ENCODE data around the gene PTGES2. TPM values are rescaled to one million over a fixed set of nuclear protein-coding genes. Genes with fewer than 3 reads are reported as not detected.
A peak's percentile ranks its signal among the peaks of the same experiment; 100 is the strongest.

The PTGES2 gene
- total and polyA plus RNA-seq, 2 donors = 39.3 to 51.6 TPM

- Histone ChIP-seq H3K27me3 (ENCODE audit: control insufficient read depth in 2 of 2, insufficient read depth in 1 of 2, low read length in 1 of 2) (no peaks in the 10 kb centered on the region), H3K36me3 (ENCODE audit: control insufficient read depth in 2 of 2, insufficient read depth in 2 of 2, low read length in 1 of 2) (peaks cover 24 to 42% of the 10 kb centered on the region in 2 donors), H3K4me1 (ENCODE audit: control insufficient read depth in 2 of 2, insufficient read depth in 2 of 2, low read length in 2 of 2) (peaks cover 51 to 87% of the 10 kb centered on the region in 2 donors), H3K9me3 (ENCODE audit: control insufficient read depth in 2 of 2, insufficient read depth in 1 of 2, low read length in 1 of 2) (peaks cover 0 to 7% of the 10 kb centered on the region in 2 donors), H3K27ac (ENCODE audit: low read depth in 1 of 2, low read length in 1 of 2) (peak overlapping the region; percentile 36 to 84), H3K4me3 (ENCODE audit: low read length in 2 of 2) (no peak overlapping the region)
- no peak for DNase-seq (ENCODE audit: low read depth in 6 of 9, low spot score in 9 of 9)
- 84% methylated on average over 13 of the region's 13 CpGs for WGBS
These were observed 29.8 kb downstream of the PTGES2 start for GRCh38 chr9:128097543-128098296.

- no peak overlapping the region for H3K27ac ChIP-seq (ENCODE audit: low read depth in 1 of 2, low read length in 1 of 2)
These were observed 30.7 kb downstream of the PTGES2 start for GRCh38 chr9:128096616-128097536.

GRCh38 chr9:128094950-128095544, 32.5 kb downstream of the PTGES2 start:
- no peak for DNase-seq (ENCODE audit: low read depth in 6 of 9, low spot score in 9 of 9)
- no peak overlapping the region for H3K4me3 ChIP-seq (ENCODE audit: low read length in 2 of 2)
- 93% methylated on average over 11 of the region's 11 CpGs for WGBS

More at GRCh38 chr9:128096616-128097536, 30.7 kb downstream of the PTGES2 start:
- 94% methylated on average over 19 of the region's 19 CpGs for WGBS
- Histone ChIP-seq H3K36me3 (ENCODE audit: control insufficient read depth in 2 of 2, insufficient read depth in 2 of 2, low read length in 1 of 2) (peaks cover 16 to 38% of the 10 kb centered on the region in 2 donors), H3K4me1 (ENCODE audit: control insufficient read depth in 2 of 2, insufficient read depth in 2 of 2, low read length in 2 of 2) (peaks cover 52 to 87% of the 10 kb centered on the region in 2 donors), H3K27me3 (ENCODE audit: control insufficient read depth in 2 of 2, insufficient read depth in 1 of 2, low read length in 1 of 2) (no peaks in the 10 kb centered on the region), H3K9me3 (ENCODE audit: control insufficient read depth in 2 of 2, insufficient read depth in 1 of 2, low read length in 1 of 2) (peaks cover 0 to 3% of the 10 kb centered on the region in 2 donors), H3K4me3 (ENCODE audit: low read length in 2 of 2) (no peak overlapping the region)
- no peak for DNase-seq (ENCODE audit: low read depth in 6 of 9, low spot score in 9 of 9)

GRCh38 chr9:128094166-128094949, 33.2 kb downstream of the PTGES2 start:
- Histone ChIP-seq H3K4me1 (ENCODE audit: control insufficient read depth in 2 of 2, insufficient read depth in 2 of 2, low read length in 2 of 2) (peaks cover 48 to 77% of the 10 kb centered on the region in 2 donors), H3K27me3 (ENCODE audit: control insufficient read depth in 2 of 2, insufficient read depth in 1 of 2, low read length in 1 of 2) (no peaks in the 10 kb centered on the region), H3K27ac (ENCODE audit: low read depth in 1 of 2, low read length in 1 of 2) (peak overlapping the region; percentile 72 to 85), H3K4me3 (ENCODE audit: low read length in 2 of 2) (no peak overlapping the region), H3K36me3 (ENCODE audit: control insufficient read depth in 2 of 2, insufficient read depth in 2 of 2, low read length in 1 of 2) (peaks cover 0 to 22% of the 10 kb centered on the region in 2 donors), H3K9me3 (ENCODE audit: control insufficient read depth in 2 of 2, insufficient read depth in 1 of 2, low read length in 1 of 2) (peaks cover 0 to 3% of the 10 kb centered on the region in 2 donors)
- peak in 4 of 9 donors; percentile 58 to 84 (median 62) for DNase-seq (ENCODE audit: low read depth in 6 of 9, low spot score in 9 of 9)
- WGBS = 37% methylated on average over 8 of the region's 8 CpGs

More at GRCh38 chr9:128094950-128095544, 32.5 kb downstream of the PTGES2 start:
- Histone ChIP-seq H3K27ac (ENCODE audit: low read depth in 1 of 2, low read length in 1 of 2) (peak overlapping the region; percentile 68 to 85), H3K9me3 (ENCODE audit: control insufficient read depth in 2 of 2, insufficient read depth in 1 of 2, low read length in 1 of 2) (peaks cover 0 to 3% of the 10 kb centered on the region in 2 donors), H3K4me1 (ENCODE audit: control insufficient read depth in 2 of 2, insufficient read depth in 2 of 2, low read length in 2 of 2) (peaks cover 54 to 84% of the 10 kb centered on the region in 2 donors), H3K36me3 (ENCODE audit: control insufficient read depth in 2 of 2, insufficient read depth in 2 of 2, low read length in 1 of 2) (peaks cover 0 to 21% of the 10 kb centered on the region in 2 donors), H3K27me3 (ENCODE audit: control insufficient read depth in 2 of 2, insufficient read depth in 1 of 2, low read length in 1 of 2) (no peaks in the 10 kb centered on the region)

GRCh38 chr9:128093011-128093410, 34.5 kb downstream of the PTGES2 start:
- Histone ChIP-seq H3K27me3 (ENCODE audit: control insufficient read depth in 2 of 2, insufficient read depth in 1 of 2, low read length in 1 of 2) (no peaks in the 10 kb centered on the region), H3K27ac (ENCODE audit: low read depth in 1 of 2, low read length in 1 of 2) (peak overlapping the region; percentile 9 to 85), H3K4me3 (ENCODE audit: low read length in 2 of 2) (no peak overlapping the region), H3K9me3 (ENCODE audit: control insufficient read depth in 2 of 2, insufficient read depth in 1 of 2, low read length in 1 of 2) (peaks cover 0 to 3% of the 10 kb centered on the region in 2 donors), H3K36me3 (ENCODE audit: control insufficient read depth in 2 of 2, insufficient read depth in 2 of 2, low read length in 1 of 2) (peaks cover 0 to 29% of the 10 kb centered on the region in 2 donors), H3K4me1 (ENCODE audit: control insufficient read depth in 2 of 2, insufficient read depth in 2 of 2, low read length in 2 of 2) (peaks cover 39 to 69% of the 10 kb centered on the region in 2 donors)
- peak in 1 of 9 donors; percentile 58 for DNase-seq (ENCODE audit: low read depth in 6 of 9, low spot score in 9 of 9)
- 43% methylated on average over 4 of the region's 4 CpGs for WGBS

- Histone ChIP-seq H3K4me1 (ENCODE audit: control insufficient read depth in 2 of 2, insufficient read depth in 2 of 2, low read length in 2 of 2) (peaks cover 33 to 63% of the 10 kb centered on the region in 2 donors), H3K9me3 (ENCODE audit: control insufficient read depth in 2 of 2, insufficient read depth in 1 of 2, low read length in 1 of 2) (peaks cover 0 to 3% of the 10 kb centered on the region in 2 donors), H3K27me3 (ENCODE audit: control insufficient read depth in 2 of 2, insufficient read depth in 1 of 2, low read length in 1 of 2) (no peaks in the 10 kb centered on the region), H3K36me3 (ENCODE audit: control insufficient read depth in 2 of 2, insufficient read depth in 2 of 2, low read length in 1 of 2) (peaks cover 0 to 29% of the 10 kb centered on the region in 2 donors), H3K27ac (ENCODE audit: low read depth in 1 of 2, low read length in 1 of 2) (peak overlapping the region in 1 of 2 donors; percentile 85), H3K4me3 (ENCODE audit: low read length in 2 of 2) (no peak overlapping the region)
- no peak for DNase-seq (ENCODE audit: low read depth in 6 of 9, low spot score in 9 of 9)
- WGBS = 88% methylated on average over 16 of the region's 16 CpGs
These were observed 35.1 kb downstream of the PTGES2 start for GRCh38 chr9:128092199-128092977.

GRCh38 chr9:128091571-128091970, 36.0 kb downstream of the PTGES2 start:
- Histone ChIP-seq H3K27ac (ENCODE audit: low read depth in 1 of 2, low read length in 1 of 2) (no peak overlapping the region), H3K4me3 (ENCODE audit: low read length in 2 of 2) (no peak overlapping the region), H3K36me3 (ENCODE audit: control insufficient read depth in 2 of 2, insufficient read depth in 2 of 2, low read length in 1 of 2) (peaks cover under 1 to 27% of the 10 kb centered on the region in 2 donors), H3K27me3 (ENCODE audit: control insufficient read depth in 2 of 2, insufficient read depth in 1 of 2, low read length in 1 of 2) (no peaks in the 10 kb centered on the region), H3K4me1 (ENCODE audit: control insufficient read depth in 2 of 2, insufficient read depth in 2 of 2, low read length in 2 of 2) (peaks cover 33 to 57% of the 10 kb centered on the region in 2 donors), H3K9me3 (ENCODE audit: control insufficient read depth in 2 of 2, insufficient read depth in 1 of 2, low read length in 1 of 2) (peaks cover 0 to 3% of the 10 kb centered on the region in 2 donors)
- DNase-seq (ENCODE audit: low read depth in 6 of 9, low spot score in 9 of 9) = no peak
- 27% methylated on average over 13 of the region's 13 CpGs for WGBS

Data from thymus (tissue), 11 donors.